G401.6 (cell line): Measurements from ENCODE around the gene TENM3.
"Not testable (repeated sequence)": the region's sequence is repeated elsewhere in the genome, so short reads cannot be mapped to it uniquely, and the experiment has no call there.

Source experiments
- FAIRE-seq: peaks from 2 replicates; lab custom pipeline; 2012; peaks lifted over from hg19 to GRCh38; lab: Jason Lieb, UNC

TENM3 gene

DNA sequence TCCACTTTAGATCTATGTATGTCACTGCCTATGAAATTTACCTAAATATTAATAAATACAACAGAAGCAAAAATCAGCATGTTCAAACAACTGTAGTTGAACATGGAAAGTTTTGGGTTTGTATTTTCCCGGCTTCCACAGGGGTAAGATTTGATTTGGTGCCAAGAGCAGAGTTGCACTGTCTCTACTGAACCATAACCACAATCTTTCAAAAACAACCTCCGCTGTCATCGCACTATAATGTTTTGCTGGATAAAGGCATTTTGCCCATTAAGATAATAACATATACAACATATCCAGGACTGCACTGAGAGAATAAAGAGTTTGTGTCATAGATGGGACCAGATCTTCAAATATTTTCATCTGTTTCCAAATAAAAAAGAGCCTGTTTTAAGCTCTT is 94.9 kb downstream of the TENM3 start:
- FAIRE-seq, result no peak

DNA sequence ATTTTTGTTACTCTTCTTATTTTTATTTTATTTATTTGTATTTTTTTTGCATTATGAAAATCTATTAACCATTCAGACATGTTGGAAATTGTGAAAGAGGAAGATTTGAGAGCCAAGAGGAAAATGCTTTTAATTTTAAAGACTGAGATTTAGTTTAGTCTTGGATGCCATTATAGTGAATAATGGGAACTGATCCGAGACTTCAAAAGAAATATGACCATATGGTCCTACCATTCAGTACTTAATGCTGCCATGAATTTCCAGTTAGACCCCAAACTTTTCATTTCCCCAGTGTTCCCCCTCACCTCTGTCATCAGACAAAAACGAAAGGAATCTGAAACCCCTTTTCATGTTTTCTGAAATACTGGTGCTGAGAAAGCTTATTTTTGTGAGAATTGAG is 95.5 kb downstream of the TENM3 start:
- no peak for FAIRE-seq

DNA sequence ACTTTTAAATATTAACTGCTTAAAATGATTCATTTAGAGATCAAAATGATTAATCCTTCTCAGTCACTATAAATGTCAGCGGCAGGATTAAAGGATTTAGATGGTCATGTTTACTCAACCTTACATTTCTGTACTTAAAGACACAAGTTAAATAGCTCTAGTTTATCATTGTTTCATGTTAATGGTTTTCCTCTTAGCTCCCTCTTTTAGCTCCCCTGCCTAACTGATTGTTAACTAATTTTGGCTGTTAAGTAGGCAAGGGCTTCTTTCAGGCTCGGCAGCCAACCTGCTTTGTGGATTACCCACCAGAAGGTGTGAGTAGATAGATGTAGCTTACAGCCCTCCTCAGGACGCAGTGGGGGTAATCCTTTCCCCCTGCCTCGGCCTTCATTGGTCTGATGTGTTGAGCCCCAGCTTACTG is 96.0 kb downstream of the TENM3 start:
- FAIRE-seq, result no peak

DNA sequence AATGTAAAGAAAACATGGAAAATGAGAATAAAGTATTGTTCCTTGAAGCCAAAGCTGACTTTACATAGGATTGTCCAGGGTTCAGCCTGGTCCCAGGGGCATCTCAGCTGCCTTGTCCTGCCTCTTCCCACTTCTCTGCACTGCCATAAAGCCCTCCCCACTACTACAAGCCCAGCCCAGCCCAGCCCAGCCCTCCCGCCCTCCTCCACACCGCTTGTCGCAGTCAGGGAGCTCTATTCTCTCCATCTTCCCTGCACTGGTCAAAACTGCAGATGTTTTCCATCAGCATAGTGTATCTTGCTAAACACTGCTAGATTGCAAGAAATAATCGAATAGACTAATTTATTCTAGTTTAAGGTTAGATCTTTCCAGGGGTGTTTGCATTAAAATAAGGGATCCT is 100.3 kb downstream of the TENM3 start:
- FAIRE-seq, result no peak

DNA sequence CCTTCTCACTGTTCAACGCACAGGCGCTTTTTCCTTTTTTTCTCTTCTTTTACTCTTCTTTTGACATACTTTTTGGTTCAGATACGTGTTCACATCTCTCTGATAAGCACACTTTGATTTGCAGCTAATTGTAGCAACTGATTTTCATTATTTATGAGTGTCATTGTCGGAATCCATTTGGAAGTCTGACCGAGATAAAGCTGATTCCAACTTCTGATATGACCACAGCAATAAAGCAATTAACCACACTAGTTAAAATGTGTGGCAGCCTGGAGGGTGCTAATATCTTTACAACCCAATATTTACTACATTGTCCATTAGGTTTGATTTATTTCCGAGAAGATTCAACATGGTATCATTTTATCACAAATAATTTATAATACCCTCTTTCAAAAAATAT is 101.8 kb downstream of the TENM3 start:
- no peak for FAIRE-seq

GRCh38 chr4:182346250-182346649 is 103.0 kb downstream of the TENM3 start:
- no peak for FAIRE-seq

DNA sequence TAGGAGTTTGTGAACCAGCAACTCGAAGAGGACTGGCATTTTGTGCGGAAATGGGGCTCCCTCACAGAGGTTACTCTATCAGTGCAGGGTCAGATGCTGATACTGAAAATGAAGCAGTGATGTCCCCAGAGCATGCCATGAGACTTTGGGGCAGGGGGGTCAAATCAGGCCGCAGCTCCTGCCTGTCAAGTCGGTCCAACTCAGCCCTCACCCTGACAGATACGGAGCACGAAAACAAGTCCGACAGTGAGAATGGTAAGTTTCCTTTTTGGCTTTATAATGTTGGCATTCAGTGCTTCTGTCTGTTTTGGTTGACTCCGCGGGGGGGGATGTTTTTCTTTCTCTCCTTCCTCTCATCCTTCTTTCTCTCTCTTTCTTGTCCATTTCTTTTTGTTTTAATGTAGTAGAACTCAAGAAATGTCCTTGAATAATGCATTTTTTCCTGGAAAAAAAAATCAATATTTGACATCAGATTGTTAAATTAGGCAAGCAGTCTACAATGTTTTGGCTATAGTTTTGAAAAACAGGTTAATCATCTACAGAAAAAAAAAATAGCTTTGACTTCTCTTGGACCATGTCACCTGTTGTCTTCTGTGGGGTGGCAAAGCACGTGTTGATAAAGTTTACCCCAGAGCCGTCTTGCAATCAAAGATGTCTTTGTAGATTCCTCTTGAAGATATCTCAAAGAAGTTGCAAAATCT is 103.6 kb downstream of the TENM3 start:
- no peak for FAIRE-seq

- no peak for FAIRE-seq
Observed at GRCh38 chr4:182348779-182349326, 105.7 kb downstream of the TENM3 start.

DNA sequence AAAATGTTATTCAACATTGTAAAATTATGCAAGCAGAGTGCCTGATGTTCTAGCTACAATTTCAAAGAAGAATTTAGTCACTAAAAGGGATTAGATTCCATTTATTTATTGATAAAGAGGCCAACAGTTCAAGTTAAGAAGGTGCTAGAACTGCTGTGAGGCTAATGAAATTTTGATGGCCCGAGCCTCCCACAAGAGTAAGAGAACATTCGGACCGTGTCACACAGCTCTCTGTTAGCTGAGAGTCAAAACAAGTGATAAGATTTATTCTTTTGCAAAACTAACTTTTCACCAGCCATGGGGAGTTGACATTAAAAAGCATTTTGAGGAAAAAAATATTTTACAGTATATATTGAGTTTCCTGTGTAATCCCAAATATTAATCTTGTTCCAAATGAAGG is 106.8 kb downstream of the TENM3 start:
- FAIRE-seq, result no peak

GRCh38 chr4:182351485-182351884 is 108.3 kb downstream of the TENM3 start:
- FAIRE-seq, result no peak

- FAIRE-seq, result no peak
Observed at GRCh38 chr4:182354106-182354505, 110.9 kb downstream of the TENM3 start.

GRCh38 chr4:182354867-182355266 is 111.7 kb downstream of the TENM3 start:
- FAIRE-seq, result no peak

- no peak for FAIRE-seq
Observed at GRCh38 chr4:182367153-182367552, 124.0 kb downstream of the TENM3 start.

GRCh38 chr4:182369211-182369610 is 126.0 kb downstream of the TENM3 start:
- FAIRE-seq, result no peak

- no peak for FAIRE-seq
Observed at GRCh38 chr4:182370491-182370890, 127.3 kb downstream of the TENM3 start.

GRCh38 chr4:182380771-182381181 is 137.6 kb downstream of the TENM3 start:
- FAIRE-seq, result no peak

- no peak for FAIRE-seq
Observed at GRCh38 chr4:182382941-182383340, 139.7 kb downstream of the TENM3 start.

DNA sequence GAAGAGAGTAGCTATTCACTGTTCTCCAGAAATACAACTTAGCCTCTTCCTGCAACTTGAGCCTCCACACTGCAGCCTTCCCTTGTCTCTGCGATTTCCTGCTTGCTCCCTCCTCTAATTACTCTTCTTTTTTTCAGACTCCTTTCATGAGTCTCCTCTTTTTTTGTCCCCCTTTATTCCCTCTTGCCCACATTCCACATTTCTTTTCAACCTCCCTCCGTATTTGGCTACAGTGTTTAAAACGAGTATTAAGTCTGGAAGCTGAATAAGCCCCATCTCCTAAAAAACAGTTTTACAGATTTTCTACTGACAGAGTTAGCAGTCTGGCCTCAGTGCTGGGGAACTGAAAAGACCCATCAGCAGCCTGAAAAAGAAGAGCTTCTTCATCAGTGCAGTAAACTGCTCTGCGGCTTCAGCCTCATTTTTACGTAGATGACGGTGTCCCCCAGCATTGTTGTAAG is 141.5 kb downstream of the TENM3 start:
- no peak for FAIRE-seq

DNA sequence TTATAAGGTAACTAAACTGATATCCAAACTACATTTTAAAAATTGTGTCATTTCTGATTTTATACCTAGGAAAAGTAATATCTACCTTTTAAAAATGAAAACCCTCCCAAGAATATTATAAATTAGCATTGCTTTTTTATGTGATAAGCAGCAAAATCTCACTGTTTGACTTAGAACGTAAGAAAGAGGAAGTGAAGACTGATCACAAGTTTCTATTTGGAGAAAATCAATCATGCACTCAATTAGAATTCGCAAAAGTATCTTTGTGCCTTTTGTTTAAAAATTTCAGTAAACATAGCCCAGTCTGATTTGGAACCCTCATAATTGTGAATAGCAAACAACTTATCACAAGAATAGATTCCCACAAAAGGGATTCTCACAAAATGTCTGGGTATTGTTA is 142.7 kb downstream of the TENM3 start:
- no peak for FAIRE-seq

DNA sequence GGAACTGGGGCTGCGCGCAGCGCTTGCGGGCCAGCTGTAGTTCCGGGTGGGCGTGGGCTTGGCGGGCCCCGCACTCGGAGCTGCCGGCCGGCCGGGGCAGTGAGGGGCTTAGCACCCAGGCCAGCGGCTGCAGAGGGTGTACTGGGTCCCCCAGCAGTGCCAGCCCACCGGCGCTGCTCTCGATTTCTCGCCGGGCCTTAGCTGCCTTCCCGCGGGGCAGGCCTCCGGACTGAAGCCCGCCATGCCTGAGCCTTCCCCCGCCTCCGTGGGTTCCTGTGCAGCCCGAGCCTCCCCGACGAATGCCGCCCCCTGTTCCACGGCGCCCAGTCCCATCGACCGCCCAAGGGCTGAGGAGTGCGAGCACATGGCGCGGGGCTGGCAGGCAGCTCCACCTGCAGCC is 143.4 kb downstream of the TENM3 start:
- FAIRE-seq, result not testable (repeated sequence)

DNA sequence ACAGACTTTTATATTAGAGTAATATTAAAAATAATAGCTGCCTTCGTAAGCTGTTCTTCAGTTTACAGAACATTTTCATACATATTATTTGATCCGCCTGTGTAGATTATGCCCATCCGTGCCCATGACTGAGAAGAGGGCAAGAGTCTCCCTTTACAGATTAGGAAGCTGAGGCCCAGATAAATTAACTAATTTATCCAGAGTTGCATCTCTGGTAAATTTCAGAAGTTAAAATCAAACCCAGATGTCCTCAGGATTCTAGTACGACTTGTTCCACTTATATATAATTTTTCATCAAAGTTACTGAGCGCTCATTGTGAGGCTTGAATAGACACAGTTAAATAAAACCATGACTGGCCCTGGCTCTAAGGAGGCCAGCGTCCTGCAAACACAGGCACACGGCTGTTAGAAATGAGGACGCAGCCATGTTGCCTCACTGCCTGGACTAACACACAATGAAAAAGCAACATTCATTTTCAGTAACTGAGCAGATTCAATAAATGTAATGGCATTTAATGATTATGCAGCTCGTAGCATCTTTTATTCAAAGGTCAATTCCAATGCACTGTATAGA is 148.0 kb downstream of the TENM3 start:
- FAIRE-seq, result no peak

DNA sequence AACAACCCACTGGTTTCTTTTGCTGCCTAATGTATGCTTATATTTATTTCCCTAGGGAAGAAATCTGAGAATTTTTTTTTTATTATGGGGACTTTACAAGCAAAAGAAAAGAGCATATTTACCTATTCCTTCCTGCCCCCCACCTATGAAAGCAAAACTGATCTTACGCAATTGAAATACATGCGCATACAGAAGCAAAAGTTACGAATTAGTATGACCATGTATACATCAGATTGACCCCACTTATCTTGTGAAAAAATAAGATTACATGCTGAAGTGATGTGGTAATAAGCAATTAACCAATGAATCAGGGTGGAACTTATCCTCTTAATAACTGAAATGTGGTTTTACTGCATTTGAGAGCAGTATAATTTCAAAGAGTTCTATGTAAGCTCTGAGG is 151.0 kb downstream of the TENM3 start:
- FAIRE-seq, result no peak

DNA sequence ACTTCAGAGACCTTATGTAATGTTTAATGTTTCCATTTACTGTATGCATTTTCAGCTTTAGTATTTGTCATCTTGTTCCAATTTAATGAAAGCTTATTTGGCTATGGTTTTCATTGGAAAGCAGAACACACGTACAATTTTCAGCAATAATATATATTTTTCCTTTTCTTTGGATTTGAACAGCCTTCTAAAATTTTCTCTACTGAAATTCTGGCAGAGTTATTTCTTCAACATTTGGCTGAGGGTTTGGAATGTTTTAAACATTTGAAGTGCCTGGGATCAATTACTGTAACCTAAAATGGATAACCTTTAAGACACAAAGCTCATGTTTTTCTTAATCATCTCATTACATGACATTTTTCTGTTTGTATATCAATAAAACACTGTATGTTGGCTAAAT is 156.9 kb downstream of the TENM3 start:
- no peak for FAIRE-seq

DNA sequence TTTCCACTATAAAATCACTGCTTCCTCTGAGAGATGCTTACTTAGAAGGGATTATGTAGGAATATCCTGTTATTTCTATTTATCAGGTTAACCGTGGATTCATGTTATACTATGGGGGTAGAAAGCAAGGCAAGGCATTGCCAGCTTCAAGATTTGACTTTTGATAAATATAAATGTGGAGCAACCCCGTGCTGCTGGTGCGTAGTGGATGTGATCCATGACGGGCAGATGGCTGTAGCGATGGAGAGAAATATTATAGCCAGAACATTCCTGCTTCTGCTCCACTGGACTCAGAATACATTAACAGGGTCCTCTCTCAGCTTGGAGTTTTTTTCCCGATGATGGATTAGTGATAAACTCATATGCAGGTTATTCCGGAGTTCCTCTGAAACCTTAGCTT is 157.6 kb downstream of the TENM3 start:
- no peak for FAIRE-seq
